Large intestine (tissue), 3 donors: ENCODE results near the gene PDHX. TPM values are rescaled to one million over a fixed set of nuclear protein-coding genes. Genes with fewer than 3 reads are reported as not detected.

Experiments used
- DNase-seq, 2 donors: peaks; one replicate each; pipeline versions ENCODE4 v3.0.0 to v3.0.0-alpha.2; 2013
- H3K27ac ChIP-seq: one replicate; pipeline ENCODE4 v1.5.1; 2013; ENCODE audit warnings: low read length
- H3K27me3 ChIP-seq: 2 replicates; pipeline ENCODE4 v1.6.1; 2013; ENCODE audit warnings: low read length; ENCODE audit not compliant: control insufficient read depth, insufficient read depth
- H3K36me3 ChIP-seq: 2 replicates; pipeline ENCODE4 v1.6.1; 2013; ENCODE audit warnings: low read length; ENCODE audit not compliant: control insufficient read depth, insufficient read depth
- H3K4me1 ChIP-seq: one replicate; pipeline ENCODE4 v1.6.1; 2013; ENCODE audit warnings: low read length; ENCODE audit not compliant: control insufficient read depth, insufficient read depth
- H3K4me3 ChIP-seq: one replicate; pipeline ENCODE4 v1.5.1; 2013; ENCODE audit warnings: low read length
- H3K9me3 ChIP-seq: one replicate; pipeline ENCODE4 v1.6.1; 2013; ENCODE audit warnings: mild to moderate bottlenecking, low read depth, low read length, moderate library complexity; ENCODE audit not compliant: control insufficient read depth
- WGBS: methylation state at CpG from one replicate; pipeline ENCODE4 v1.1.5; 2013; ENCODE audit warnings: low lambda C conversion rate; ENCODE audit not compliant: insufficient coverage; 5-methylcytosine and 5-hydroxymethylcytosine counted together
- polyA plus RNA-seq: library from polyadenylated mRNA; unstranded; fragments of 120-200 nt; gene quantifications from one replicate; pipeline ENCODE4 v1.2.1, GENCODE V29; 2013

The PDHX gene
- polyA plus RNA-seq, 1 donor, result 25.6 TPM

- DNase-seq, result no peak
- Histone ChIP-seq H3K27me3 (no peaks in the 10 kb centered on the region), H3K36me3 (peaks cover 27% of the 10 kb centered on the region), H3K27ac (no peak overlapping the region), H3K9me3 (no peaks in the 10 kb centered on the region), H3K4me1 (no peaks in the 10 kb centered on the region), H3K4me3 (no peak overlapping the region)
- WGBS, result 100% methylated on average over 1 of the region's 1 CpG
Observed at GRCh38 chr11:34971928-34972327, 55.5 kb downstream of the PDHX start.

GRCh38 chr11:34972366-34972765 lies 55.9 kb downstream of the PDHX start:
- H3K27ac ChIP-seq, result no peak overlapping the region
- peaks cover 26% of the 10 kb centered on the region for H3K36me3 ChIP-seq
- no peaks in the 10 kb centered on the region for H3K4me1 ChIP-seq
- no peaks in the 10 kb centered on the region for H3K9me3 ChIP-seq
- no peaks in the 10 kb centered on the region for H3K27me3 ChIP-seq
- WGBS, result 95% methylated on average over 2 of the region's 8 CpGs
- DNase-seq, result no peak
- no peak overlapping the region for H3K4me3 ChIP-seq

GRCh38 chr11:34972892-34973291 lies 56.5 kb downstream of the PDHX start:
- 63% methylated on average over 2 of the region's 2 CpGs for WGBS
- H3K27me3 ChIP-seq, result no peaks in the 10 kb centered on the region
- H3K27ac ChIP-seq, result no peak overlapping the region
- no peak overlapping the region for H3K4me3 ChIP-seq
- H3K4me1 ChIP-seq, result no peaks in the 10 kb centered on the region
- H3K36me3 ChIP-seq, result peaks cover 24% of the 10 kb centered on the region
- DNase-seq, result no peak
- H3K9me3 ChIP-seq, result no peaks in the 10 kb centered on the region

- no peak for DNase-seq
- no peak overlapping the region for H3K4me3 ChIP-seq
- H3K27ac ChIP-seq, result no peak overlapping the region
- H3K4me1 ChIP-seq, result no peaks in the 10 kb centered on the region
- peaks cover 21% of the 10 kb centered on the region for H3K36me3 ChIP-seq
- H3K27me3 ChIP-seq, result no peaks in the 10 kb centered on the region
- 80% methylated on average over 1 of the region's 3 CpGs for WGBS
- H3K9me3 ChIP-seq, result no peaks in the 10 kb centered on the region
Observed at GRCh38 chr11:34975482-34975881, 59.1 kb downstream of the PDHX start.

- peaks cover 22% of the 10 kb centered on the region for H3K36me3 ChIP-seq
- H3K4me1 ChIP-seq, result no peaks in the 10 kb centered on the region
- no peak overlapping the region for H3K4me3 ChIP-seq
- DNase-seq, result no peak
- H3K9me3 ChIP-seq, result no peaks in the 10 kb centered on the region
- no peak overlapping the region for H3K27ac ChIP-seq
- H3K27me3 ChIP-seq, result no peaks in the 10 kb centered on the region
Observed at GRCh38 chr11:34976496-34977088, 60.2 kb downstream of the PDHX start.

- Histone ChIP-seq H3K27ac (no peak overlapping the region), H3K9me3 (no peaks in the 10 kb centered on the region), H3K4me3 (no peak overlapping the region), H3K27me3 (no peaks in the 10 kb centered on the region), H3K4me1 (no peaks in the 10 kb centered on the region), H3K36me3 (peaks cover 22% of the 10 kb centered on the region)
- 40% methylated on average over 3 of the region's 6 CpGs for WGBS
- no peak for DNase-seq
Observed at GRCh38 chr11:34977089-34977912, 60.9 kb downstream of the PDHX start.

GRCh38 chr11:34978236-34979191 lies 62.1 kb downstream of the PDHX start:
- H3K27me3 ChIP-seq, result no peaks in the 10 kb centered on the region
- peaks cover 21% of the 10 kb centered on the region for H3K36me3 ChIP-seq
- DNase-seq, result no peak
- 93% methylated on average over 4 of the region's 7 CpGs for WGBS
- no peaks in the 10 kb centered on the region for H3K9me3 ChIP-seq
- no peak overlapping the region for H3K4me3 ChIP-seq
- no peak overlapping the region for H3K27ac ChIP-seq
- H3K4me1 ChIP-seq, result no peaks in the 10 kb centered on the region

- 100% methylated on average over 1 of the region's 2 CpGs for WGBS
- no peak for DNase-seq
- peaks cover 19% of the 10 kb centered on the region for H3K36me3 ChIP-seq
- H3K27me3 ChIP-seq, result no peaks in the 10 kb centered on the region
- no peak overlapping the region for H3K4me3 ChIP-seq
- H3K27ac ChIP-seq, result no peak overlapping the region
- H3K4me1 ChIP-seq, result no peaks in the 10 kb centered on the region
- no peaks in the 10 kb centered on the region for H3K9me3 ChIP-seq
Observed at GRCh38 chr11:34984514-34984913, 68.1 kb downstream of the PDHX start.

GRCh38 chr11:34986883-34987520 lies 70.6 kb downstream of the PDHX start:
- Histone ChIP-seq H3K27ac (no peak overlapping the region), H3K27me3 (no peaks in the 10 kb centered on the region), H3K9me3 (no peaks in the 10 kb centered on the region), H3K4me1 (no peaks in the 10 kb centered on the region), H3K36me3 (peaks cover 16% of the 10 kb centered on the region), H3K4me3 (no peak overlapping the region)
- WGBS, result 80% methylated on average over 2 of the region's 3 CpGs
- DNase-seq, result no peak

- H3K36me3 ChIP-seq, result peaks cover 16% of the 10 kb centered on the region
- DNase-seq, result no peak
- no peak overlapping the region for H3K4me3 ChIP-seq
- no peaks in the 10 kb centered on the region for H3K9me3 ChIP-seq
- 86% methylated on average over 2 of the region's 5 CpGs for WGBS
- no peaks in the 10 kb centered on the region for H3K27me3 ChIP-seq
- no peaks in the 10 kb centered on the region for H3K4me1 ChIP-seq
- no peak overlapping the region for H3K27ac ChIP-seq
Observed at GRCh38 chr11:34987617-34988016, 71.2 kb downstream of the PDHX start.
